Lower leg skin (tissue), 4 donors: ENCODE data around the gene MAP3K5. TPM values are rescaled to one million over a fixed set of nuclear protein-coding genes. Genes with fewer than 3 reads are reported as not detected.

Experiments
- DNase-seq, 2 donors: peaks; one replicate each; pipeline ENCODE4 v3.0.0-alpha.2; 2019; ENCODE audit warnings: low spot score in 2 of 2
- H3K4me3 ChIP-seq: fragments of 200-600 bp; sonication (generic); 2 replicates; pipeline ENCODE4 v1.5.1; 2017; ENCODE audit warnings: mild to moderate bottlenecking, low read depth; ENCODE audit not compliant: poor library complexity, severe bottlenecking
- CTCF ChIP-seq, 3 donors: fragments of 450-650 bp; IDR thresholded peaks; one replicate each; pipeline ENCODE4 v1.5.1; 2016; ENCODE audit warnings: antibody characterized with exemption in 3 of 3, mild to moderate bottlenecking in 3 of 3, moderate library complexity in 2 of 3
- POLR2A ChIP-seq, 2 donors: fragments of 450-650 bp; IDR thresholded peaks; one replicate each; pipeline ENCODE4 v1.6.1; 2016 to 2017; ENCODE audit warnings: antibody characterized with exemption in 2 of 2, mild to moderate bottlenecking in 1 of 2, moderate library complexity in 1 of 2
- WGBS, 2 donors: methylation state at CpG; one replicate each; pipeline ENCODE4 v1.1.5; 2018; 5-methylcytosine and 5-hydroxymethylcytosine counted together
- intact Hi-C: fragments of 100-400 bp; cut with DNase I; formaldehyde crosslinking; loops from one replicate; pipeline ENCODE4 v1.15.0; 2023; ENCODE audit warnings: low total_unique reads
- total RNA-seq, 4 donors: library from RNA; depleted of rRNA; stranded (reverse); fragments of >200 nt; gene quantifications; one replicate each; pipeline ENCODE4 v1.1.0, GENCODE V29; 2016

MAP3K5 gene
- total RNA-seq, 4 donors from 2014 or later = 18.9 to 35.2 (median 27.0) TPM

DNA sequence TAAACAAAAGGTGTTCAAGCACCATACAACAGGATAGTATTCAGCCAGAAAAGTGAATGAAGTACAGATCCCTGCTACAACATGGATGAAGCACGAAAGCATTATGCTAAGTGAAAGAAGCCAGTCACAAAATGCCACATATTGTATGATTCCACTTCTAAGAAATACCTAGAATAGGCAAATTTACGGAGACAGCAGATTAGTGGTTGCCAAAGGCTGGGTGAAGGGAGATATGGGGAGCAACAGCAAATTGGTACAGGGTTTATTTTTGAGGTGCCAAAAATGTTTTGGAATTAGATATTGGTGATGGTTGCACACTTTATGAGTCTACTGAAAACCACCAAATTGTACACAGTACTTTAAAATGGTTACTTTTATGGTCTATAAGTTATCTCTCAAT, 23.2 kb downstream of the MAP3K5 start:
- H3K4me3 ChIP-seq = no peak overlapping the region
- 91 to 97% methylated on average over 2 of the region's 2 CpGs for WGBS, 2 donors
- intact Hi-C loops = no loop called here
- no peak for DNase-seq
- TF ChIP-seq POLR2A (IDR thresholded peaks at IDR 0.05) (no peak), CTCF (IDR thresholded peaks at IDR 0.05) (no peak)

DNA sequence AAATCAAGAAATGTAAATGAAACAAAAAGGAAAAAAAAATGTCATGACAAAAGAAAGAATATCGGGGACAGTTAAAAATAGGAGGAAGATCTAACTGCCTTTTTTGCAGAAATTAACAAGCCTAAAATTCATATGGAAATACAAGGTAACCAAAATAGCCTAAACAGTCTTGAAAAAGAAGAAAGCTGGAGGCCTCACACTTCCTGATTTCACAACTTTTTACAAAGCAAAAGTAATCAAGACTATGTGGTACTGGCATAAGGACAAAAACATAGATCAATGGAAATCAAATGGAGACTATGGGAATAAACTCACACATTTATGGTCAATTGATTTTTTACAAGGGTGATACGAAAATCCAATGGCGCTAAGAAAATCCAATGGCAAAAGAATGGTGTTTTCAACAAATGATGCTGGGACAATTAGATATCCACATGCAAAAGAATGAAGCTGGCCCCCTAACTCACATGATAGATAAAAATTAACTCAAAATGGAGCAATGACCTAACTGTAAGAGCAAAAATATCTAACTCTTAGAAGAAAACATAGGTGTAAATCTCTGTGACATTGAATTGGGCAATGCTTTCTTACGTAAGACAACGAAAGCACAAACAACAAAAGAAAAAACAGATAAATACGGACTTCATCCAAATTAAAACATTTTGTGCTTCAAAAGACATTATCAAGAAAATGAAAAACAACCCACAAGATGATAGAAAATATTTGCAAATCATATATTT, 24.5 kb downstream of the MAP3K5 start:
- intact Hi-C loops = no loop called here
- H3K4me3 ChIP-seq = no peak overlapping the region
- TF ChIP-seq CTCF (IDR thresholded peaks at IDR 0.05) (no peak), POLR2A (IDR thresholded peaks at IDR 0.05) (no peak)
- no peak for DNase-seq
- 89 to 90% methylated on average over 6 of the region's 6 CpGs for WGBS, 2 donors

DNA sequence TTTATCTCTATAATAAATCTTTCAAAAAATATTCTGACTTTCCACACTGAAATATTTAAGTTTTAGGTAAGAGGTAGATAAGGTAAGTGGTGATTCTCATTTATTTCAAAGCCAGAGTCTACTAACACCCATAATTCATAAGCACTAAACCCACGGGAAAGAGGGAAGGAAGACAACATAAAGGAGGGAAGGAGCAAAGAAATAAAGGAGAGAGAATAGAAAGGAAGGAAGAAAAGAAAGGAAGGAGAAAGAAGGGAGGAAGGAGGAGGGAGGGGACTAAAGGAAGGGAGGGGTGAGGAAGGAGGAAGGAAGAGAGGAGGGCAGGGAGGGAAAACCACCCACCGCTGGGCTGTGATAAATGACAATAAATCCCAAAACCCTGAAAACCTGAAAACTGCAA, 25.2 kb downstream of the MAP3K5 start:
- H3K4me3 ChIP-seq = no peak overlapping the region
- TF ChIP-seq POLR2A (IDR thresholded peaks at IDR 0.05) = no peak
- no peak for TF ChIP-seq CTCF (IDR thresholded peaks at IDR 0.05)
- WGBS, 2 donors = 71 to 80% methylated on average over 2 of the region's 2 CpGs
- intact Hi-C loops = no loop called here
- no peak for DNase-seq

DNA sequence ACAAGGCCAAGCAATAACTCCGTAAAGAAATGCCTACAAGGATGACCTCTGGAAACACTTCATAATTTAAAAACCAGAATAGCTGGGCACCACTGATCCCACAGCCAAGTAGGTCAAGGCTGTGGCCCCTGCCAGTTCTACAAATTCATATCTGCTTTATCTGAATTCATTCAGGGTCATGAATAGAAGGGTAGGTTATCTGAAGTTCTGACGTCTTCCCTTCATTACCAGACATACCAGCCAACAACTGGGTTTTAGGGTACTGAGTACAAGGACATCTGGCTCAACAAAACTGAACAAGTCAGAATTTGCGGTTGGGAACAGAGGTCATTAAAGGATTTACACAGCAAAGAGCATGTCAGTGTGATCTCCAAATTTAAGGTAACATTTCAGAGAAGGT, 26.0 kb downstream of the MAP3K5 start:
- no peak for DNase-seq
- no peak overlapping the region for H3K4me3 ChIP-seq
- WGBS, 2 donors = 78 to 82% methylated on average over 3 of the region's 3 CpGs
- intact Hi-C loops = no loop called here
- TF ChIP-seq POLR2A (IDR thresholded peaks at IDR 0.05) = no peak
- TF ChIP-seq CTCF (IDR thresholded peaks at IDR 0.05) = no peak

GRCh38 chr6:136764517-136764993, 27.7 kb downstream of the MAP3K5 start:
- no peak overlapping the region for H3K4me3 ChIP-seq
- intact Hi-C loops = no loop called here
- TF ChIP-seq CTCF (IDR thresholded peaks at IDR 0.05) = no peak
- no peak for TF ChIP-seq POLR2A (IDR thresholded peaks at IDR 0.05)
- DNase-seq = no peak
- WGBS, 2 donors = 80 to 84% methylated on average over 3 of the region's 3 CpGs
